A172 (cell line): ENCODE data around the gene RBM4. TPM values are rescaled to one million over a fixed set of nuclear protein-coding genes. Genes with fewer than 3 reads are reported as not detected.
A peak's percentile ranks its signal among the peaks of the same experiment; 100 is the strongest.

ENCODE experiments used
- DNase-seq: peaks from one replicate; pipeline ENCODE4 v3.0.0-alpha.2; 2015; ENCODE audit warnings: low spot score
- total RNA-seq: library from RNA; depleted of rRNA; stranded (reverse); fragments of >200 nt; shearing (Covaris generic); gene quantifications from 2 replicates; pipeline ENCODE4 v1.2.3, GENCODE V29; 2014

Gene RBM4
- total RNA-seq, 1 experiment from 2014 or later, result 94.1 TPM

- no peak for DNase-seq
These were observed 12.5 kb downstream of the RBM4 start for GRCh38 chr11:66651016-66651415.

GRCh38 chr11:66652651-66653050 lies 14.1 kb downstream of the RBM4 start:
- DNase-seq, result no peak

- DNase-seq, result no peak
These were observed 14.6 kb downstream of the RBM4 start for GRCh38 chr11:66653123-66653522.

GRCh38 chr11:66659763-66660162 lies 21.3 kb downstream of the RBM4 start:
- no peak for DNase-seq

- no peak for DNase-seq
These were observed 25.3 kb downstream of the RBM4 start for GRCh38 chr11:66663741-66664296.

GRCh38 chr11:66665369-66665768 lies 26.9 kb downstream of the RBM4 start:
- no peak for DNase-seq

GRCh38 chr11:66670816-66671215 lies 32.3 kb downstream of the RBM4 start:
- DNase-seq, result no peak

GRCh38 chr11:66674964-66675602 lies 36.6 kb downstream of the RBM4 start:
- DNase-seq, result no peak

GRCh38 chr11:66676282-66676919 lies 37.9 kb downstream of the RBM4 start:
- no peak for DNase-seq

- DNase-seq, result no peak
These were observed 38.6 kb downstream of the RBM4 start for GRCh38 chr11:66676931-66677598.

- peak; percentile 88 for DNase-seq
These were observed 39.3 kb downstream of the RBM4 start, which contains the start of gene RBM4B for GRCh38 chr11:66677599-66678375. Gene RBM4B, minus strand, starts transcription at chr11:66677887. Its CDS starts 808 bp downstream, at chr11:66677079.

GRCh38 chr11:66680966-66681645 lies 42.6 kb downstream of the RBM4 start:
- DNase-seq, result no peak

GRCh38 chr11:66683877-66684276 lies 45.4 kb downstream of the RBM4 start:
- no peak for DNase-seq

GRCh38 chr11:66684635-66685034 lies 46.1 kb downstream of the RBM4 start:
- DNase-seq, result no peak

GRCh38 chr11:66685276-66686099 lies 47.0 kb downstream of the RBM4 start:
- no peak for DNase-seq

- DNase-seq, result no peak
These were observed 47.7 kb downstream of the RBM4 start for GRCh38 chr11:66686100-66686785.

GRCh38 chr11:66686801-66687750 lies 48.6 kb downstream of the RBM4 start:
- no peak for DNase-seq

- DNase-seq, result no peak
These were observed 49.4 kb downstream of the RBM4 start for GRCh38 chr11:66687831-66688281.
